ENCODE results near the gene BHLHA9.

DNA sequence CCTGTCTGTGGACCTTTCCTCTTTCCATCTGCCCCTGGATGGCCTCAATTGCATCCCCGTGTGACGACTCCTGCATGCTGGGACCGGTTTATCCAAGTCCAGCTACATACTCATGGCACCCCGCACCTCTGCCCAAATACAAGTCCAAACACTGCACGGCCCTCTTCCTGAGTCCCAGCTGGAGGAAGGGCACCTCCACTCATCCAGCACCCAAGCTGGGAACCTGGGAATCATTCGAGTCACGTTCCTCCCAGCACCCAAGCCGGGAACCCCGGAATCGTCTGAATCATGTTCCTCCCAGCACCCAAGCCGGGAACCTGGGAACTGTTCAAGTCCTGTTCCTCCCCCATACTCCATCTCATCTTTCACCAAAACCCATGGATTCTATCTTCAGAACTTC lies 19.5 kb downstream of the BHLHA9 start:
- TF ChIP-seq, protein P1, sequence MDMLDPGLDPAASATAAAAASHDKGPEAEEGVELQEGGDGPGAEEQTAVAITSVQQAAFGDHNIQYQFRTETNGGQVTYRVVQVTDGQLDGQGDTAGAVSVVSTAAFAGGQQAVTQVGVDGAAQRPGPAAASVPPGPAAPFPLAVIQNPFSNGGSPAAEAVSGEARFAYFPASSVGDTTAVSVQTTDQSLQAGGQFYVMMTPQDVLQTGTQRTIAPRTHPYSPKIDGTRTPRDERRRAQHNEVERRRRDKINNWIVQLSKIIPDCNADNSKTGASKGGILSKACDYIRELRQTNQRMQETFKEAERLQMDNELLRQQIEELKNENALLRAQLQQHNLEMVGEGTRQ (CRISPR knock-in tag; IDR thresholded peaks at IDR 0.05) = no peak
- TF ChIP-seq, protein P2, sequence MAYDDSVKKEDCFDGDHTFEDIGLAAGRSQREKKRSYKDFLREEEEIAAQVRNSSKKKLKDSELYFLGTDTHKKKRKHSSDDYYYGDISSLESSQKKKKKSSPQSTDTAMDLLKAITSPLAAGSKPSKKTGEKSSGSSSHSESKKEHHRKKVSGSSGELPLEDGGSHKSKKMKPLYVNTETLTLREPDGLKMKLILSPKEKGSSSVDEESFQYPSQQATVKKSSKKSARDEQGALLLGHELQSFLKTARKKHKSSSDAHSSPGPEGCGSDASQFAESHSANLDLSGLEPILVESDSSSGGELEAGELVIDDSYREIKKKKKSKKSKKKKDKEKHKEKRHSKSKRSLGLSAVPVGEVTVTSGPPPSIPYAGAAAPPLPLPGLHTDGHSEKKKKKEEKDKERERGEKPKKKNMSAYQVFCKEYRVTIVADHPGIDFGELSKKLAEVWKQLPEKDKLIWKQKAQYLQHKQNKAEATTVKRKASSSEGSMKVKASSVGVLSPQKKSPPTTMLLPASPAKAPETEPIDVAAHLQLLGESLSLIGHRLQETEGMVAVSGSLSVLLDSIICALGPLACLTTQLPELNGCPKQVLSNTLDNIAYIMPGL (CRISPR knock-in tag; IDR thresholded peaks at IDR 0.05) = no peak
- TF ChIP-seq, protein P3, sequence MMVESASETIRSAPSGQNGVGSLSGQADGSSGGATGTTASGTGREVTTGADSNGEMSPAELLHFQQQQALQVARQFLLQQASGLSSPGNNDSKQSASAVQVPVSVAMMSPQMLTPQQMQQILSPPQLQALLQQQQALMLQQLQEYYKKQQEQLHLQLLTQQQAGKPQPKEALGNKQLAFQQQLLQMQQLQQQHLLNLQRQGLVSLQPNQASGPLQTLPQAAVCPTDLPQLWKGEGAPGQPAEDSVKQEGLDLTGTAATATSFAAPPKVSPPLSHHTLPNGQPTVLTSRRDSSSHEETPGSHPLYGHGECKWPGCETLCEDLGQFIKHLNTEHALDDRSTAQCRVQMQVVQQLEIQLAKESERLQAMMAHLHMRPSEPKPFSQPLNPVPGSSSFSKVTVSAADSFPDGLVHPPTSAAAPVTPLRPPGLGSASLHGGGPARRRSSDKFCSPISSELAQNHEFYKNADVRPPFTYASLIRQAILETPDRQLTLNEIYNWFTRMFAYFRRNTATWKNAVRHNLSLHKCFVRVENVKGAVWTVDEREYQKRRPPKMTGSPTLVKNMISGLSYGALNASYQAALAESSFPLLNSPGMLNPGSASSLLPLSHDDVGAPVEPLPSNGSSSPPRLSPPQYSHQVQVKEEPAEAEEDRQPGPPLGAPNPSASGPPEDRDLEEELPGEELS (CRISPR knock-in tag; IDR thresholded peaks at IDR 0.05) = no peak
- TF ChIP-seq, protein P4, sequence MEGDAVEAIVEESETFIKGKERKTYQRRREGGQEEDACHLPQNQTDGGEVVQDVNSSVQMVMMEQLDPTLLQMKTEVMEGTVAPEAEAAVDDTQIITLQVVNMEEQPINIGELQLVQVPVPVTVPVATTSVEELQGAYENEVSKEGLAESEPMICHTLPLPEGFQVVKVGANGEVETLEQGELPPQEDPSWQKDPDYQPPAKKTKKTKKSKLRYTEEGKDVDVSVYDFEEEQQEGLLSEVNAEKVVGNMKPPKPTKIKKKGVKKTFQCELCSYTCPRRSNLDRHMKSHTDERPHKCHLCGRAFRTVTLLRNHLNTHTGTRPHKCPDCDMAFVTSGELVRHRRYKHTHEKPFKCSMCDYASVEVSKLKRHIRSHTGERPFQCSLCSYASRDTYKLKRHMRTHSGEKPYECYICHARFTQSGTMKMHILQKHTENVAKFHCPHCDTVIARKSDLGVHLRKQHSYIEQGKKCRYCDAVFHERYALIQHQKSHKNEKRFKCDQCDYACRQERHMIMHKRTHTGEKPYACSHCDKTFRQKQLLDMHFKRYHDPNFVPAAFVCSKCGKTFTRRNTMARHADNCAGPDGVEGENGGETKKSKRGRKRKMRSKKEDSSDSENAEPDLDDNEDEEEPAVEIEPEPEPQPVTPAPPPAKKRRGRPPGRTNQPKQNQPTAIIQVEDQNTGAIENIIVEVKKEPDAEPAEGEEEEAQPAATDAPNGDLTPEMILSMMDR (IDR thresholded peaks at IDR 0.05) = no peak
- TF ChIP-seq, protein P5, sequence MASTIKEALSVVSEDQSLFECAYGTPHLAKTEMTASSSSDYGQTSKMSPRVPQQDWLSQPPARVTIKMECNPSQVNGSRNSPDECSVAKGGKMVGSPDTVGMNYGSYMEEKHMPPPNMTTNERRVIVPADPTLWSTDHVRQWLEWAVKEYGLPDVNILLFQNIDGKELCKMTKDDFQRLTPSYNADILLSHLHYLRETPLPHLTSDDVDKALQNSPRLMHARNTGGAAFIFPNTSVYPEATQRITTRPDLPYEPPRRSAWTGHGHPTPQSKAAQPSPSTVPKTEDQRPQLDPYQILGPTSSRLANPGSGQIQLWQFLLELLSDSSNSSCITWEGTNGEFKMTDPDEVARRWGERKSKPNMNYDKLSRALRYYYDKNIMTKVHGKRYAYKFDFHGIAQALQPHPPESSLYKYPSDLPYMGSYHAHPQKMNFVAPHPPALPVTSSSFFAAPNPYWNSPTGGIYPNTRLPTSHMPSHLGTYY (CRISPR knock-in tag; IDR thresholded peaks at IDR 0.05) = no peak
- TF ChIP-seq, protein P6, sequence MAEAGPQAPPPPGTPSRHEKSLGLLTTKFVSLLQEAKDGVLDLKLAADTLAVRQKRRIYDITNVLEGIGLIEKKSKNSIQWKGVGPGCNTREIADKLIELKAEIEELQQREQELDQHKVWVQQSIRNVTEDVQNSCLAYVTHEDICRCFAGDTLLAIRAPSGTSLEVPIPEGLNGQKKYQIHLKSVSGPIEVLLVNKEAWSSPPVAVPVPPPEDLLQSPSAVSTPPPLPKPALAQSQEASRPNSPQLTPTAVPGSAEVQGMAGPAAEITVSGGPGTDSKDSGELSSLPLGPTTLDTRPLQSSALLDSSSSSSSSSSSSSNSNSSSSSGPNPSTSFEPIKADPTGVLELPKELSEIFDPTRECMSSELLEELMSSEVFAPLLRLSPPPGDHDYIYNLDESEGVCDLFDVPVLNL (CRISPR knock-in tag; IDR thresholded peaks at IDR 0.05; ENCODE audit: borderline replicate concordance, low read depth) = no peak
- TF ChIP-seq GTF2I (CRISPR knock-in tag; conservative IDR thresholded peaks at IDR 0.05) (no peak), ZNF671 (CRISPR knock-in tag; IDR thresholded peaks at IDR 0.05) (no peak), SMAD3 (CRISPR knock-in tag; IDR thresholded peaks at IDR 0.05; ENCODE audit: borderline replicate concordance) (no peak), GABPB1 (CRISPR knock-in tag; IDR thresholded peaks at IDR 0.05) (no peak)
- TF ChIP-seq, protein P7, sequence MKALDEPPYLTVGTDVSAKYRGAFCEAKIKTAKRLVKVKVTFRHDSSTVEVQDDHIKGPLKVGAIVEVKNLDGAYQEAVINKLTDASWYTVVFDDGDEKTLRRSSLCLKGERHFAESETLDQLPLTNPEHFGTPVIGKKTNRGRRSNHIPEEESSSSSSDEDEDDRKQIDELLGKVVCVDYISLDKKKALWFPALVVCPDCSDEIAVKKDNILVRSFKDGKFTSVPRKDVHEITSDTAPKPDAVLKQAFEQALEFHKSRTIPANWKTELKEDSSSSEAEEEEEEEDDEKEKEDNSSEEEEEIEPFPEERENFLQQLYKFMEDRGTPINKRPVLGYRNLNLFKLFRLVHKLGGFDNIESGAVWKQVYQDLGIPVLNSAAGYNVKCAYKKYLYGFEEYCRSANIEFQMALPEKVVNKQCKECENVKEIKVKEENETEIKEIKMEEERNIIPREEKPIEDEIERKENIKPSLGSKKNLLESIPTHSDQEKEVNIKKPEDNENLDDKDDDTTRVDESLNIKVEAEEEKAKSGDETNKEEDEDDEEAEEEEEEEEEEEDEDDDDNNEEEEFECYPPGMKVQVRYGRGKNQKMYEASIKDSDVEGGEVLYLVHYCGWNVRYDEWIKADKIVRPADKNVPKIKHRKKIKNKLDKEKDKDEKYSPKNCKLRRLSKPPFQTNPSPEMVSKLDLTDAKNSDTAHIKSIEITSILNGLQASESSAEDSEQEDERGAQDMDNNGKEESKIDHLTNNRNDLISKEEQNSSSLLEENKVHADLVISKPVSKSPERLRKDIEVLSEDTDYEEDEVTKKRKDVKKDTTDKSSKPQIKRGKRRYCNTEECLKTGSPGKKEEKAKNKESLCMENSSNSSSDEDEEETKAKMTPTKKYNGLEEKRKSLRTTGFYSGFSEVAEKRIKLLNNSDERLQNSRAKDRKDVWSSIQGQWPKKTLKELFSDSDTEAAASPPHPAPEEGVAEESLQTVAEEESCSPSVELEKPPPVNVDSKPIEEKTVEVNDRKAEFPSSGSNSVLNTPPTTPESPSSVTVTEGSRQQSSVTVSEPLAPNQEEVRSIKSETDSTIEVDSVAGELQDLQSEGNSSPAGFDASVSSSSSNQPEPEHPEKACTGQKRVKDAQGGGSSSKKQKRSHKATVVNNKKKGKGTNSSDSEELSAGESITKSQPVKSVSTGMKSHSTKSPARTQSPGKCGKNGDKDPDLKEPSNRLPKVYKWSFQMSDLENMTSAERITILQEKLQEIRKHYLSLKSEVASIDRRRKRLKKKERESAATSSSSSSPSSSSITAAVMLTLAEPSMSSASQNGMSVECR (CRISPR knock-in tag; IDR thresholded peaks at IDR 0.05; ENCODE audit: borderline replicate concordance) = no peak
- TF ChIP-seq, protein P8, sequence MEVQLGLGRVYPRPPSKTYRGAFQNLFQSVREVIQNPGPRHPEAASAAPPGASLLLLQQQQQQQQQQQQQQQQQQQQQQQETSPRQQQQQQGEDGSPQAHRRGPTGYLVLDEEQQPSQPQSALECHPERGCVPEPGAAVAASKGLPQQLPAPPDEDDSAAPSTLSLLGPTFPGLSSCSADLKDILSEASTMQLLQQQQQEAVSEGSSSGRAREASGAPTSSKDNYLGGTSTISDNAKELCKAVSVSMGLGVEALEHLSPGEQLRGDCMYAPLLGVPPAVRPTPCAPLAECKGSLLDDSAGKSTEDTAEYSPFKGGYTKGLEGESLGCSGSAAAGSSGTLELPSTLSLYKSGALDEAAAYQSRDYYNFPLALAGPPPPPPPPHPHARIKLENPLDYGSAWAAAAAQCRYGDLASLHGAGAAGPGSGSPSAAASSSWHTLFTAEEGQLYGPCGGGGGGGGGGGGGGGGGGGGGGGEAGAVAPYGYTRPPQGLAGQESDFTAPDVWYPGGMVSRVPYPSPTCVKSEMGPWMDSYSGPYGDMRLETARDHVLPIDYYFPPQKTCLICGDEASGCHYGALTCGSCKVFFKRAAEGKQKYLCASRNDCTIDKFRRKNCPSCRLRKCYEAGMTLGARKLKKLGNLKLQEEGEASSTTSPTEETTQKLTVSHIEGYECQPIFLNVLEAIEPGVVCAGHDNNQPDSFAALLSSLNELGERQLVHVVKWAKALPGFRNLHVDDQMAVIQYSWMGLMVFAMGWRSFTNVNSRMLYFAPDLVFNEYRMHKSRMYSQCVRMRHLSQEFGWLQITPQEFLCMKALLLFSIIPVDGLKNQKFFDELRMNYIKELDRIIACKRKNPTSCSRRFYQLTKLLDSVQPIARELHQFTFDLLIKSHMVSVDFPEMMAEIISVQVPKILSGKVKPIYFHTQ (CRISPR knock-in tag; IDR thresholded peaks at IDR 0.05) = no peak
- TF ChIP-seq, protein P9, sequence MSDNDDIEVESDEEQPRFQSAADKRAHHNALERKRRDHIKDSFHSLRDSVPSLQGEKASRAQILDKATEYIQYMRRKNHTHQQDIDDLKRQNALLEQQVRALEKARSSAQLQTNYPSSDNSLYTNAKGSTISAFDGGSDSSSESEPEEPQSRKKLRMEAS (CRISPR knock-in tag; IDR thresholded peaks at IDR 0.05) = no peak

Data from WTC11 (cell line).